Measurements from ENCODE around the gene SUMO3.
A peak's percentile ranks its signal among the peaks of the same experiment; 100 is the strongest.

SUMO3 gene

DNA sequence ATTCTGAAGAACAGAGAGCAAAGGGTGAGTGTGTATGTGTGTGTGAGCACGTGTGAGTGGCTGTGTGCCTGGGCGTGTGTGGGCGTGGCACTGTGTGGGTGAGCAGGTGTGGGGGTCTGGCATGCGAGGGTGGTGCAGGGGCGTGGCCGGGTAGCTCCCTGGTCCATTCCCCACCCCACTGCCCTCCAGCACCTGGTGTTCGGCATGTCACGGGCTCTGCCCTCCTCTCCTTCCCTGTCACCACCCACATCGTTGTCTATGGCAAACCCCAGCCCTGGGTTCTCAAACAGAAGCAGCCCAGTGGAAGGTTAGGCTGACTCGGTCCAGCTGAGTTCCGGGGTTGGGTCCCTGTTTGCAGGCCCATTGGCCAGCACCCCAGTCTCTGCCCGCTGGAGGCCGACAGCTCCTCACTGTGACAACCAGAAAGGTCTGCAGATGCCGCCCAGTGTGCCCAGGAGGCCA is 56.1 kb downstream of the SUMO3 start:
- no peak overlapping the region for H3K4me3 ChIP-seq (ENCODE audit: low read depth, low read length)
- TF ChIP-seq, protein P1, sequence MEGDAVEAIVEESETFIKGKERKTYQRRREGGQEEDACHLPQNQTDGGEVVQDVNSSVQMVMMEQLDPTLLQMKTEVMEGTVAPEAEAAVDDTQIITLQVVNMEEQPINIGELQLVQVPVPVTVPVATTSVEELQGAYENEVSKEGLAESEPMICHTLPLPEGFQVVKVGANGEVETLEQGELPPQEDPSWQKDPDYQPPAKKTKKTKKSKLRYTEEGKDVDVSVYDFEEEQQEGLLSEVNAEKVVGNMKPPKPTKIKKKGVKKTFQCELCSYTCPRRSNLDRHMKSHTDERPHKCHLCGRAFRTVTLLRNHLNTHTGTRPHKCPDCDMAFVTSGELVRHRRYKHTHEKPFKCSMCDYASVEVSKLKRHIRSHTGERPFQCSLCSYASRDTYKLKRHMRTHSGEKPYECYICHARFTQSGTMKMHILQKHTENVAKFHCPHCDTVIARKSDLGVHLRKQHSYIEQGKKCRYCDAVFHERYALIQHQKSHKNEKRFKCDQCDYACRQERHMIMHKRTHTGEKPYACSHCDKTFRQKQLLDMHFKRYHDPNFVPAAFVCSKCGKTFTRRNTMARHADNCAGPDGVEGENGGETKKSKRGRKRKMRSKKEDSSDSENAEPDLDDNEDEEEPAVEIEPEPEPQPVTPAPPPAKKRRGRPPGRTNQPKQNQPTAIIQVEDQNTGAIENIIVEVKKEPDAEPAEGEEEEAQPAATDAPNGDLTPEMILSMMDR (IDR thresholded peaks at IDR 0.05; ENCODE audit: low read depth, low read length): no peak

DNA sequence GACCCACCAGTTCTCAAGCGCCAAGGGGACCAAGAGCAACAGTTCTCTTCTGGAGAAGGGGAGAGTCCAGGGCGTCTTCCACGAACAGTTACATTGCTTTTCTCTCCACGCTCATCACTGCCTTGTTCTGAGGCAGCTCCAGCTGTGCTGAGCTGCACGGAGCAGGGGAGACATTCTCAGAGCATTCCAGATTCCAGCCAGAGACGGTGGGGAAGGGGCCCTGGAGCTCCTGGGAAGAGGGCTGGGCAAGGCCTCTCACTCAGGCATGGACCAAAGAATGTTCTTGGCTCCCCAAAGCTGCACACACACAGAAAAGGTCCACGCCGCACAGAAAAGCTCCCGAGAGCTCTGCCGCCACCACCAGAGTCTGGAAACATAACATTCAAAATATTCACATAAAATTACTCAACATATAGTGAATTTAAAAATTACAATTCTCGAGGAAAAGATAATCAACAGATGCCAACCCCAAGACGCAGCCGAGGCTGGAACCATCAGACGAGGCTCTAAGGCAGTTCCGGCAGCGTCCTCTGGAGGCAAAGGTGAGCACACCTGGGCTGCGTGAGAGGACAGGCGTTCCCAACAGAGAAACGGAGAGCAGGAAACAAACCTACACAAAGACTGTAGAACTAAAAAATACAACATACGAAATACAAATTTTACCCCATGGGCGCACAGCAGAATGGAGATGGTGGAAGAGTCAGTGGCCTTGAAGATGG is 56.7 kb downstream of the SUMO3 start:
- no peak overlapping the region for H3K4me3 ChIP-seq (ENCODE audit: low read depth, low read length)
- TF ChIP-seq, protein P1 (IDR thresholded peaks at IDR 0.05; ENCODE audit: low read depth, low read length): 0 out of 2 replicates have a peak, but pooled peaks have one; percentile 15

DNA sequence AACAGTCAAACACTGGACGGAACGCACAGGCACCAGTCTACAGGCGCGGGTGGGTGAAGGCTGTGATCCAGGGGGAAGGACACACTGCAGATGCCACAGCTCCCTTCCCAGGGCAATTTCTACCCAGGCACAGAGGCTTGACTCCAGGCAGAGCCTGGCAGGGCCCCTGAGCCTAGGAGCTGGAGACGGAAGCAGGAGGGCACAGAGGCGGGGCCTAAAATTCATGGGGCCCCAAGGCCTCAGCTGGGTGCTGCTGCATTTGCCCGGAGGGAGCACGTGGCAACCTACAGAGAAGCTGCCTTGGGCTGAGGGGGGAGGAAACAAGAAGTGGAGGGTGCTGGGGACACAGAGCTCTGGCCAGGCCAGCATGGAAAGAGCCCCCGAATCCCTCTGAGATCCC is 57.5 kb downstream of the SUMO3 start:
- H3K4me3 ChIP-seq (ENCODE audit: low read depth, low read length): no peak overlapping the region
- TF ChIP-seq, protein P1 (IDR thresholded peaks at IDR 0.05; ENCODE audit: low read depth, low read length): no peak

DNA sequence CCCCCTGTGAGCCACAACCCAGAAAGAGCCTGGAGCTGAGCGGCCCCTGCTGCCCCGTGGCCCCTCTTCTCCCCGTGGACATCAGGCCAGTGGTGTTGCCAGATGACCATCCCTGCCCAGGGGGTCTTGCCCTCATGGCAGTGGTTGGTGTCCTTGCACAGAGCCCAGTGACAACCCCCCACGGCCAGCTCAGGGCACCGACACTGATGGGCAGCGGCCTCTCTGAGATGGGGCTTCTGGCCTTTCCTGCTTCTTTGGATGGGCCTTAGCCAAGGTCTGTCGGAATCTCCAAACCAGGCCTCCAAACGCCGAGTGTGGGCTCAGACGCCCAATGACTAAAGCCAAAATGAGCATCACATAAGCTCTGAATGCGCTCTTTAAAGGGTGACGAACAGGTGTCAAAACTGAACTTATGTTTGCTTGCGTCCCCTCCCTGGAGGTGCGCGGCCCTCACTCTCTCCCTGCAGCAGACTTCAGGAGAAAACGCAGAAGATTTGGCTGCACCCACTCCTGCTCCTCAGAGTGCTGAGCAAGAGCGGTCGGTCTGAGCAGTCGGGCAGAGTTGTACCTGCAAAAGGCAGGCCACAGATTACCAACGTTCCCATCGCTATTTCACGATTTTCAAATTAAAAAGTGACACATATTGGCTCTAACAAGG is 58.1 kb downstream of the SUMO3 start:
- TF ChIP-seq, protein P1 (IDR thresholded peaks at IDR 0.05; ENCODE audit: low read depth, low read length): no peak
- H3K4me3 ChIP-seq (ENCODE audit: low read depth, low read length): no peak overlapping the region

DNA sequence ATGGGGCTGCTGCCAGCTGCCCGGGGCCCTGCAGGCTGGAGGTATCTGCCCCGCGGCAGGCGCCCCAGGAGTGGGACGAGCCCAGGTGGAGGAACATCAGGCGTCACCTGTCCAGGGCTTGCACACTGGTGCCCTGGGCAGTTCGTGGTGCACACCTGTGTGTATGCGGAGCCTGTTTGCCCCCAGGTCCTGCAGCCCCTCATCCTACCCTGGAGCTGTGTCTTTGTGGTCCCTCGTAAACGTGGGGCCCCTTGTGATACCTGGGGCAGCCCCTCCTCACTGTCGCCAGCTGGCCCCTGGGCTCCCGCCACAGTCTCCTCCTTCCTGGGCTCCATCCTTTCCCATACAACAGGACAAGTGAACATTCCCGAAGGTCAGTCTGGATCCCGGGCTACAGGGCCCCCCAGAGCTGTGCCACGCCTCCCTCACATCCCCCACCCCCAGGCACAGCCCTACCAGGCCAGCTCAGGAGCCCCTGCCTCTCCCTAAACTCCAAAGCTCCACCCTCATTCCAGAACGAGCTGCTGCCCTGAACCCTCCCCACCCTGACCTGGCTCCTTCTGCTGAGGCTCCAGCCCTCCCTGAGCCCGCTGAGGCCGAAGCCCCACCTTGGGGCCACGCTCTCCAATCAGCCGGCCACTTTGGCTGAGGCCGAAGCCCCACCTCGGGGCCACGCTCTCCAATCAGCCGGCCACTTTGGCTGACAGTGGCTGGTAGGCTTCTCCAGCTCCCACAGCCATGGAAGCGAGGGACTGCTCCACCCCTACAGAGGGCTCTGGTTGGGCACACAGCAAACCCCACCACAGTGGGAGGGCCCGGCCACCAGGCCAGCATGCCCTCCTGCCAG is 58.9 kb downstream of the SUMO3 start:
- TF ChIP-seq, protein P1 (IDR thresholded peaks at IDR 0.05; ENCODE audit: low read depth, low read length): no peak

DNA sequence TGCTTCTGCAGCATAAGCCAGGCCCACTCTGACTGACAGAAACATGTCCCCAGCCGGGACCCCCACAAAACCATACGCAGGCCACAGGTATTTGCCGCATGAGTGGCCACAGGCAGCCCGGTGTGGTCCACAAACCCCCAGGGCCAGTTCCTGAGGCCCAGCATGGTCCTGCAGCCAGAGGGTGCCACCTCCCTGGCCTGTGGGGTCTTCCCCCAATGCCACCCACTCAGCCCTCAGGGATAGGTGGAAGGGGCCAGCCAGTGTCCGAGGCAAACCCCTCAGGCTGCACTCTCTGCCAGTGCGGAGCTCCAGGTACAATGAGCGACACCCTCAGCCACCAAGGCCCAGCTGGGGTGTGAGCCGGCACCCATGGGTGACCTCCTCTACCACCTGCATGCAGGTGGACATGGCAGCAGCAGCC is 59.7 kb downstream of the SUMO3 start:
- TF ChIP-seq, protein P1 (IDR thresholded peaks at IDR 0.05; ENCODE audit: low read depth, low read length): no peak
- no peak overlapping the region for H3K4me3 ChIP-seq (ENCODE audit: low read depth, low read length)

More for the DNA sequence above, 58.9 kb downstream of the SUMO3 start:
- no peak overlapping the region for H3K4me3 ChIP-seq (ENCODE audit: low read depth, low read length)

All from WI38 (cell line).